ENCODE data around the gene PROK2. TPM values are rescaled to one million over a fixed set of nuclear protein-coding genes. Genes with fewer than 3 reads are reported as not detected.

PROK2 gene
- total RNA-seq, 1 experiment from 2014 or later = 0.07 TPM

GRCh38 chr3:71787851-71788405 is 3.0 kb upstream of the PROK2 start:
- DNase-seq (ENCODE audit: extremely low read depth, low read depth) = no peak

GRCh38 chr3:71786551-71786950 is 1.6 kb upstream of the PROK2 start:
- DNase-seq (ENCODE audit: extremely low read depth, low read depth) = no peak

- no peak for DNase-seq (ENCODE audit: extremely low read depth, low read depth)
Observed at GRCh38 chr3:71786217-71786549, 1.2 kb upstream of the PROK2 start.

GRCh38 chr3:71785532-71786216 is 726 bp upstream of the PROK2 start:
- DNase-seq (ENCODE audit: extremely low read depth, low read depth) = no peak

GRCh38 chr3:71784201-71784913 is 591 bp downstream of the PROK2 start:
- no peak for DNase-seq (ENCODE audit: extremely low read depth, low read depth)

- DNase-seq (ENCODE audit: extremely low read depth, low read depth) = no peak
Observed at GRCh38 chr3:71783152-71783551, 1.8 kb downstream of the PROK2 start.

GRCh38 chr3:71780430-71780829 is 4.5 kb downstream of the PROK2 start:
- no peak for DNase-seq (ENCODE audit: extremely low read depth, low read depth)

- no peak for DNase-seq (ENCODE audit: extremely low read depth, low read depth)
Observed at GRCh38 chr3:71779674-71780377, 5.1 kb downstream of the PROK2 start.

GRCh38 chr3:71778353-71778752 is 6.6 kb downstream of the PROK2 start:
- no peak for DNase-seq (ENCODE audit: extremely low read depth, low read depth)

- no peak for DNase-seq (ENCODE audit: extremely low read depth, low read depth)
Observed at GRCh38 chr3:71776538-71776937, 8.4 kb downstream of the PROK2 start.

- no peak for DNase-seq (ENCODE audit: extremely low read depth, low read depth)
Observed at GRCh38 chr3:71771884-71772283, 13.1 kb downstream of the PROK2 start.

GRCh38 chr3:71771126-71771525 is 13.8 kb downstream of the PROK2 start:
- DNase-seq (ENCODE audit: extremely low read depth, low read depth) = no peak

GRCh38 chr3:71763426-71763825 is 21.5 kb downstream of the PROK2 start:
- no peak for DNase-seq (ENCODE audit: extremely low read depth, low read depth)

GRCh38 chr3:71760140-71760539 is 24.8 kb downstream of the PROK2 start:
- no peak for DNase-seq (ENCODE audit: extremely low read depth, low read depth)

- no peak for DNase-seq (ENCODE audit: extremely low read depth, low read depth)
Observed at GRCh38 chr3:71759401-71759800, 25.5 kb downstream of the PROK2 start.

GRCh38 chr3:71758091-71758490 is 26.9 kb downstream of the PROK2 start:
- DNase-seq (ENCODE audit: extremely low read depth, low read depth) = no peak

GRCh38 chr3:71754610-71755253 is 30.2 kb downstream of the PROK2 start:
- no peak for DNase-seq (ENCODE audit: extremely low read depth, low read depth)

GRCh38 chr3:71753701-71754609 is 31.0 kb downstream of the PROK2 start, which contains the start of gene GPR27:
GPR27 (plus strand) TSS chr3:71753855; CDS start chr3:71754050, 195 bp downstream.
- no peak for DNase-seq (ENCODE audit: extremely low read depth, low read depth)

- no peak for DNase-seq (ENCODE audit: extremely low read depth, low read depth)
Observed at GRCh38 chr3:71752831-71753700, 31.9 kb downstream of the PROK2 start.
